ENCODE results near the gene DIPK1A.
"Not testable (repeated sequence)": the region's sequence is repeated elsewhere in the genome, so short reads cannot be mapped to it uniquely, and the experiment has no call there.

- not testable (repeated sequence) for TF ChIP-seq CTCF, POLR2A (IDR thresholded peaks at IDR 0.05)
Observed at GRCh38 chr1:92971932-92972331, 10.7 kb upstream of the DIPK1A start.
